ENCODE measurements around the gene SLC16A3.

Gene SLC16A3

DNA sequence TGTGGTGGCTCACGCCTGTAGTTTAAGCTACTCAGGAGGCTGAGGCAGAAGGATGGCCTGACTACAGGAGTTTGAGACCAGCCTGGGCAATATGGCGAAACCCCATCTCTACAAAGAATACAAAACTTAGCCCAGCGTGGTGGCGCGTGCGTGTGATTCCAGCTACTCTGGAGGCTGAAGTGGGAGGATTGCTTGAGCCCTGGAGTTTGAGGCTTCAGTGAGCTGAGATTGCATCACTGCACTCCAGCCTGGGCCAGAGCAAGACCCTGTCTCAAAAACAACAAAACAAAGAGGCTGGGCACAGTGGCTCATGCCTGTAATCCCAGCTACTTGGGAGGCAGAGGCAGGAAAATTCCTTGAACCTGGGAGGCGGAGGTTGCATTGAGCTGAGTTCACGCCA lies 51.7 kb downstream of the SLC16A3 start:
- FAIRE-seq (no peak), DNase-seq (ENCODE audit: insufficient read length, low spot score) (no peak)

DNA sequence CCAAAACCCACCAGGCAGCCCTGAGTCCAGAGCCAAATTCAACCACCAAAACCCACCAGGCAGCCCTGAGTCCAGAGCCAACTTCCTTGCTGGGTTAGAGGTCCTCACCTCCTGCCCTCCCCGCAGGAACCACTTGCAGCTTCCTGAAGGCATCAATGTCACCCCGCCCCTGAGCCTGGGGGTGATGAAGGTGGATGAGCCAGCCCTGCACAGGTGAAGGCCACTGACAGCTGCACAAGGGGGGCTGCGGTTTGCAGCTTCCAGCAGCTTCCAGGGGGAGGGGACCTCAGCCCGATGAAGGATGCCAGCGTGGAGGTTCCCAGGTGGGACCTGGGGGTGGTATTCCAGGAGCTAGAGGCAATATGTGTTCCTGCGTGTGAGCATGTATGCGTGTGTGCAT lies 52.2 kb downstream of the SLC16A3 start:
- DNase-seq (ENCODE audit: insufficient read length, low spot score) (no peak), FAIRE-seq (no peak)

DNA sequence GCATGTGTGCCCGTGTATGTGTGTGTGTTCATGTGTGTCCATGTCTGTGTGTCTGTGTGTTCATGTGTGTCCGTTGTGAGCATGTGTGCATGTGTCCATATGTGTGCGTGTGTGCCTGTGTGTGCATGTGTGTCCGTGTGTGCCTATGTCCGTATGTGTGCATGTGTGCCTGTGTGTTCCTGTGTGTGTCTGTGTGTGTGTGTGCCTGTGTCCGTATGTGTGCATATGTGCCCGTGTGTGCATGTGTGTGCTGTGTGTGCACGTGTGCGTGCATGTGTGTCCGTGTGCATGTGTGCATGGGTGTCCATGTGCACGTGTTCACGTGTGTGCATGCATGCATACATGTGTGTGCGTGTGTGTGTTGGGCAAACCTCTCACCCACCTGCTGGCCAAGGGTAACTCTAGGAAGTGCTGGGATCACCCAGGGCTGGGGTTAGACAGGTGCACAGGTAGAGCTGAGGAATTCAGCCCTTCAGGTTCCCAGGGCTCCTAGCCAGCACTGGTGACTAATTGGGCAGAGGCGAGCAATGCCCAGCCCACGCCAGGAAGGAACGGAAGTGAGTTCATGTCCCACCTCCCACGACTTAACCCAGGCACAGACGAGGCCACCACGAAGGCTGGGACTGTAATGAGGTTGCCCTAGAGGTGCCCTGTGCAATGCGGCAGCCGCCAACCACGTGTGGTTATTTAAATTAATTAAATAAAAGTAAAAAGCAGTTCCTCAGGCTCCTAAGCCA lies 52.8 kb downstream of the SLC16A3 start:
- peak; percentile 98 for FAIRE-seq
- no peak for DNase-seq (ENCODE audit: insufficient read length, low spot score)

DNA sequence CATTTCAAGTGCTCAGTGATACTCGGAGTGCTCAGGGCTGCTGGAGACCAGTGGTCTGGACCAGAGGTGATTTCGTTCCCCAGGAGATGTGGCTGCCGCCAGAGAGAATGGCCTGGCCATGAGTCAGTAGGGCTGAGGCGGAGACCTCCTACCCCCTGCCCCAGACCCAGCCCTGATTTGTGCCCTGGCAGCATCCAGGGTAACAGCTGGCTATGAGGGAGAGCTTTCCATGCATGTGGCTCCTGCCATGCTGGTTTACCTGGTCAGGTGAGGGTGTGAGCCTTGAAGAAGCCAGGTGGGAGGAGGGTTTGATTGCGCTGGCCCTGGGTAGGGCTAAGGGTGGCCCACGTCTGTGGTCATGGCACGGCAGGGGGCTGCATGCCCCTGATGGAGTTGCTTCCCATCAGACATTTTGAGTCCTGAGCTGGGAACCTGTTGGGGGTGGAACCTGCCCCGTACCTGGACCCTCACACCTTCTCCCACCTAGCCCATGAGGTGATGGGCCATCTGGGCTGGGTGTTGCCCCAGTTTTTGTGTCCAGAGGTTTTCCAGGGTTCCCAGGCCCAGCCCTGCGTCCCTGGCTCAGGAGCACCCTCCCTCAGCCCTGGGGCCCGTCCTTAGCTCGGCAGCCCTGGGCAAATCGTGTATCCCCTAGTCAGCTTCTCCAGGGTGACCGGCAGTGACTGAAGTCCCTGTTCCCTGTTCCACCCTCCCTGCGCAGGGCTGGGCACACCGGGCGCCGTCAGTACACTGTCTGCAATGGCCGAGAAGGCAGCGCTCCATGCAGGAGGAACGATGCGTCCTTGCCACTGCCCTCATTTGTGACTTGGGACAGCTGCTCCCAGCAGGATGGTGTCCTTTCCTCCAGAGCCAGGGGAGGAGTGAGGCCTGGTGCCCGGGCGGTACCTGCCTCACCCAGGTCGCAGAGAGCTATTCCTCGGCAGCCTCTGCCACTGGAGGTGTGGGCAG lies 53.7 kb downstream of the SLC16A3 start:
- DNase-seq (ENCODE audit: insufficient read length, low spot score) (no peak), FAIRE-seq (no peak)

DNA sequence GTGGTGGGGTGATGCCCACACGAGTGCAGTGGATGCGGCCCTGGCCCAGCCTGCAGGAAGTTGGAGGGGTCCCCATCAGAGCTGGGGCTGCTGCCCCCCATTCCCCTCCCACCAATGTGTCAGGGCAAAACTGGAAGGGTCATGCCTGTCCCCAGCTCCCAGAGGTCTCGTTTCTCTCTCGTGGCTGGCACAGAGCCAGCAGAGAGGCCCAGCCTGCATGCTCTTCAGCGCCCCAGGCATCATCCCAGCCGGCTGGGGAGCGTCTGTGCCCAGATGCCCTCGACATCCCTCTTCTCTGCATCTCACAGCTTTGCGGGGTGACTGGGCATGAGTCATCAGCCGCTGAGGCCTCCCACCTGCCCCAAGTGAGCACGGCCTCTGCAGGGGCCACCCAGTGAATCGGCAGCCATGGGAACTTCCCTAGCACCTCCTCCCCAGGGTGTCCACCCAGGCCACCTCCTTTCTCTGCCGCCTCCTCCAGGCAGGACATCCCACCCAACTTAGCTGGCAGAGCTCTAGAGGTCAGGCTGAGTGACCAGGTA lies 54.4 kb downstream of the SLC16A3 start:
- peak; percentile 80 for FAIRE-seq
- DNase-seq (ENCODE audit: insufficient read length, low spot score) = peak; percentile 91

DNA sequence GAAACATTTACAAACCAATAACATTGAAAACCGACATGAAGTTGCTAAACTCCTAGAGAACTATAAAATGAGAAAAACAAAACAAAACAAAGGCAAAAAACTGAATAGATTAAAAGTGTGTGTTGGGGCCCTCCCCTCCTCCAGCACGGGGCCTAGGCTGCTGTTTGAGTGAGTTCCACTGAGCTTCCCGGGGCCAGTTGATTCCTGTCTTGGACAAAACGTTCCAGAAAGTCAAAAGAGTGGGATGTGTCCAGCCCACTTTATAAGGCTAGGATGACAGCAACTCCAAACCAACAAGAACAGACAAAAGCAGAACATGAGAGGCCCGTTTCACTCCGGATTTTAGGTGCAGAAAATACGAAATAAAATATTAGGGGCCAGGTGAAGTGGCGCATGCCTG lies 56.3 kb downstream of the SLC16A3 start:
- FAIRE-seq (no peak), DNase-seq (ENCODE audit: insufficient read length, low spot score) (no peak)

DNA sequence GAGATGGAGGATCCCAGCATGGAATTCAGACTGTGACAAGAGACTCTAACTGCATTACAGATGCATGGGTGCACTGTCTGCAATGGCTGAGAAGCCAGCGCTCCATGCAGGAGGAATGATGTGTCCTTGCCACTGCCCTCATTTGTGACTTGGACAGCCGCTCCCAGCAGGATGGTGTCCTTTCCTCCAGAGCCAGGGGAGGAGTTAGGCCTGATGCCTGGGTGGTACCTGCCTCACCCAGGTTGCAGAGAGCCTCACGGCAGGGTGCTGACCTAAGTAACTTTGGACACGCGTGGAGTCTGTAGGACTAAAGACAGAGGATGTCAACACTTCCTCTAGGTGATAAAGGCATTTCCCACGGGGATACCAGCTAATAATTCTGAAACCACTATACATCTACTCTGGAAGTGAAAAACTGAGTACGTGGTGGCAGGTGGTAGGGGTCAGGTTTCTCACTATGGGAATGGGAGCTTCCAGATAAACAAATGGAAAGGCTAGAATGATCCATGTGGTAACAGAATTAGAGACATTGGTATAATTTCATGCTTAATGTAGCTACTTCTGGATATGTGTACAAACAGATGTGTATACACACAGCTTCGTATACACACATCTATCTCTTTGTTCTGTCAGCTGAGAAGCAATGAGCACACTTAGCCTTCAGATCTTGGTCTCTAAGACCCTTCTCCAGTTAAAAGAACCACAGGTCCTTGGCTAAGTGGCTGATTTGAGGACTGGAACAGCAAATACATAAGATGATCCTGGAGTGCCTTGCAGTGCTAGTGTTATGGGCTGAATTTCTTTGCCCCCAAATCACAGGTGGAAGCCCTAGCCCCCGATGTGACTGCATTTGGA lies 58.4 kb downstream of the SLC16A3 start:
- no peak for DNase-seq (ENCODE audit: insufficient read length, low spot score)
- no peak for FAIRE-seq

DNA sequence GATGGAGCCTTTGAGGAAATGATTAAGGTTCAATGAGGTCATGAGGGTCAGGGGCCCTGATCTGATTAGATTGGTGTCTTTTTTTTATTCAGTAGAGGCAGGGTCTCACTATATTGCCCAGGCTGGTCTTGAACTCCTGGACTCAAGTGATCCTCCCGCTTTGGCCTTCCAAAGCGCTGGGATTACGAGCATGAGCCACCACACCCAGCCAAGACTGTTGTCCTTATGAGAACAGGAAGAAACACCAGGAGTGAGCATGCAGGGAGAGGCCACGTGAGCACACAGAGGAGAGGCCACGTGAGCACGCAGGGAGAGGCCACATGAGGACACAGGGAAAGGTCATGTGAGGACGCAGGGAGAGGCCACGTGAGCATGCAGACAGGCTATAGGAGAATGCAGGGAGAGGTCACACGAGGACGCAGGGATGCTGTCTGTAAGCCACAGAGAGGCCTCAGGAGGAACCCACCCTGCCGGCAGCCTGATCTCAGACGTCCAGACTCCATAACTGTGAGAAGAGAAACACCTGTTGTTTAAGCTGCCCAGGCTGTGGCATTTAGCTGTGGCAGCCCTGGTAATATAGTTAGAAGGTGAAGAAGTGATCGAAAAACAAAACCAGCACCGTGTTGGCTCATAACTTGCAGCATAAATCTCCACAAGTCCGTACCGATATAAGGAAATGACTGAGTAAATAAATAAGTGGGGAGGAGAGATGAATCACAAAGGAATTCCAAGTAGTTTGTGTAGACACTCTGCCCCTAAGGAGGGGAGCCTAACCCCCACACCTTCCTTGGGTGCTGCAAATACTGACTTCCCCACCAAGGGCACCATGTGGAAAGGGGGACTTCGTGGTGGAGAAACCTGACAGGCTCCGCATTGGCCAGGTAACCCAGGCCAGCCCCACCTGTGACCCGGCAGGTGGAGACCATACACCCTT lies 59.3 kb downstream of the SLC16A3 start:
- FAIRE-seq (peak; percentile 73), DNase-seq (ENCODE audit: insufficient read length, low spot score) (peak; percentile 69)

All from HTR-8/SVneo (cell line).